HG03060 (cell line): Measurements from ENCODE around the gene TUFT1.
A peak's percentile ranks its signal among the peaks of the same experiment; 100 is the strongest.

Experiments
- ATAC-seq: cut with Tn5 transposase; IDR thresholded peaks from one replicate; pipeline ENCODE4 v1.9.1; 2021; ENCODE audit warnings: low read depth, moderate number of reproducible peaks; ENCODE audit not compliant: unreplicated experiment

Gene TUFT1

GRCh38 chr1:151536499-151536898 is 3.6 kb upstream of the TUFT1 start:
- ATAC-seq = no peak

- ATAC-seq = no peak
Measured at GRCh38 chr1:151537112-151537511, 3.0 kb upstream of the TUFT1 start.

GRCh38 chr1:151539321-151540020 is 638 bp upstream of the TUFT1 start:
- ATAC-seq = peak; percentile 33

GRCh38 chr1:151540982-151541377 is 871 bp downstream of the TUFT1 start:
- ATAC-seq = no peak

DNA sequence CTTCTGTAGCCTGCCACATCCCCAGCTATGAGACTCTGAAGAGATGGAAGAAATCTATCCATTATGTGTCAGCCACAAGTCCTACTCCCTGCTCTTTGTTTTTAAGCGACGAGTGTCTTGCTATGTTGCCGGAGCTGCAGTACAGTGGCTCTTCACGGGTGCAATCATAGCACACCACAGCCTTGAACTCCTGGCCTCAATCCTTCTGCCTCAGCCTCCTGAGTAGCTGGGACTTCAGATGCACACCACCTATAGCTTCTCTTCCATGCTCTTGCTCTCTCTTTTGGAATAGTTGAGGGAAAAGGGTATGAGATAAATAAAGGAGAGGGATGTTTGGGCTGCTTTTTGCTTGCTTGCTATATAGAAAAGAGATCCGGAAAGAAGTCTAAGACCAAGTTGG is 1.6 kb downstream of the TUFT1 start:
- ATAC-seq = no peak

DNA sequence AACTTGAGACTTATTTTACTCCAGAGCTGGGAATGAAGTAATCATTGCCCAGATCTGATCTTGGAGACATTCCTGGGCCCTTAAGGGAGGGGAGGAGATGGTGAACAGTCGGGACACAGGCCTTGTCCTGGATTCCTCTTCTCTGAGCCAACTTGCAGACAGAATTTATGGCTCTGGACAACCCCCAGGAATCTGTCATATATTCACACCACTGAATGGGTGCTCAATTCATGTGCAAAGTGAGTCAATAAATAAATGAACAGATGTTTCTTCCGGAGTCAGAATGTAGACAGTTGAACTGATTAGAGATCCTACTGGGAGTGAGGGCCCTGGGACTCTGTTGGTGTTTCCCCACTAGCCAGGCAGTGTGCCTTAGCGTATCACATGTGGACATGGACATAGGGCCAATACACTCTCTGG is 2.6 kb downstream of the TUFT1 start:
- ATAC-seq = no peak

DNA sequence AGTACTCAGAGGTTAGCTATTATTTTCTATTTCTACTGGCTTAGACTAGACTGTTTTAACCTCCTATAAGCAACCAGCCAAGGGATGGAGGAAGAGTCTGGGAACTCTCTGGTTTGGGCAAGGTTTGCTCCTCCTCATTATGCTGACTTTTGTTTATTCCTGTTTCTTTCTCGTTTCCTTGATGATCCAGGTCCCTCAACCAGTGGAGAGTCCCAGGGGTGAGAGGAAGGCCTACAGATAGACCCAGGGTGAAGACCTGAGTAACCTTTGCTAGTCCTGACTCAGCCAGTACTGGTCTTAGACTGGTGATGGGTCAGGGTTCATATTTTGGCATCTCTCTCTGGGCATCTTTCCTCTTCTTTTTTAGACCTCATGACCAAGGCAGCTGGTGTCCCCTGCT is 5.4 kb downstream of the TUFT1 start:
- no peak for ATAC-seq

DNA sequence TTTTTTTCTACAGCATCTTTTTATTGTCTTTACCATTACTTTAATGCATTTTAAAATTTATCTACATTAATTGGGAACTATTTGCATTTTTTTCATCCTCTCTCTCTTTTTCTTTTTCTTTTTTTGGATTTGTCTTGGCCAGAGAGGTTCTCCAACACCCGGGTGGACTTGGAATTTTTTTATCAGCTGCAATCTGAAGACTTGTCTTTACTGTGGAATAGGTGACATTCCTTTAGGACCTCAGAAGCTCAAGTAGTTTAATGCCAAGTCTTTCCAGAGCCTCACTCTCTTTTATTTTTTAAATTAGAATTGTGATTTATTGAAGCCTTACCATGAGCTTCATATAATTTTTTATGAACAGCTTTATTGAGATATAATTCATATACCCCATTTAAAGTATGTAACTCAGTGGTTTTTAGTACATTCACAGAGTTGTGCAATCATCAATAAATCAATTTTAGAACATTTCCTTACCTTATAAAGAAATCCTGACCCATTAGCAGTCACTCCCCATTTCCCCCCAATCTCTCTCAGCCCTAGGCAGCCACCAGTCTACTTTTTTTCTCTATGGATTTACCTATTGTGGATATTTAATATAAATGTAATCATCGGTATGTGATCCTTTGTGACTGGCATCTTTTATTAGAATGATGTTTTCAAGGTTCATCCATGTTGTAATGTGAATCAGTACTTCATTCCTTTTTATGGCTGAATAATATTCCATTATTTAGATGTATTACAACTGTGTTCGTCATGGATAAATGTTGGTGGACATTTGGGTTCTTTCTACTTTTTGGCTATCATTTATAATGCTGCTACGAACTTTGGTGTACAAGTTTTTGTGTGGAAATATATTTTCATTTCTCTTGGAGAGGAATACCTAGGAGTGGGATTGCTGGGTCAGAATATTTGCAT is 6.2 kb downstream of the TUFT1 start:
- ATAC-seq = no peak

- ATAC-seq = no peak
Measured at GRCh38 chr1:151547119-151547899, 7.2 kb downstream of the TUFT1 start.

GRCh38 chr1:151547900-151548230 is 7.8 kb downstream of the TUFT1 start:
- ATAC-seq = no peak

DNA sequence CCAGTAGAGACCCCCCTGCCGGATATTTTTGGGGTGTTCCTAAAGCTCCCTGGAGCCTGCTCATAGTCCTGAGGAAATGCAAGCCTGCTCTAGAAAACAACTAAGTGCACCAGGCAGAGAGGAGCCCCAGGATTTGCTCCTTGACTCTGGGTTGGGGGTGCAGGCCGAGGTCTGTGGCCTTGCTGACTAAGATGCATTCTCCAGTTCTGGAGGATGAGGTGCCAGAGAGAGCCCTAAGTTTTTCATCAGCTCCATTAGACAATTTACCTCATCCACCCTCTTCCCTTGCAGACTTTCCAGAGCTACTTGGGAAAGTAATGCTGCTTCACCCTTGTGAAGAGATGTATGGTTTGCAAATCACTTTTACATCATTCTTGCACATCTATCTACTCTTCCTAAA is 9.1 kb downstream of the TUFT1 start:
- no peak for ATAC-seq

GRCh38 chr1:151553659-151554058 is 13.6 kb downstream of the TUFT1 start:
- ATAC-seq = no peak

DNA sequence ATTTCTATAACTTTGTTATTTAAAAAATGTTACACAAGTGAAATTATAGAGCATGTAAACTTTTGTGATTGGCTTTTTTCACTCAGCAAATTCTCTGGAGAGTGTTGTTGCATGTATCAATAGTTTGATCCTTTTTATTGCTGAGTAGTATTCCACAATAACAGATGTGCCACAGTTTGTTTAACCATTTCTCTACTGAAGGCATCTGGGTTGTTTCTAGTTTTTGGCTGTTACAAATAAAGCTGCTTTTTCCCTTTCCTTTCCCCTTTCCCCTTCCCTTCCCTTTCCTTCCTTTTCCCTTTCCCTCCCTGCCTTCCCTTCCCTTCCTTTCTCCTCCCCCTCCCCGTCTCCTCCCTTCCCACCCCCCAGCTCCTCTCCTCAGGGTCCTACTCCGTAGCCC is 15.9 kb downstream of the TUFT1 start:
- ATAC-seq = no peak

DNA sequence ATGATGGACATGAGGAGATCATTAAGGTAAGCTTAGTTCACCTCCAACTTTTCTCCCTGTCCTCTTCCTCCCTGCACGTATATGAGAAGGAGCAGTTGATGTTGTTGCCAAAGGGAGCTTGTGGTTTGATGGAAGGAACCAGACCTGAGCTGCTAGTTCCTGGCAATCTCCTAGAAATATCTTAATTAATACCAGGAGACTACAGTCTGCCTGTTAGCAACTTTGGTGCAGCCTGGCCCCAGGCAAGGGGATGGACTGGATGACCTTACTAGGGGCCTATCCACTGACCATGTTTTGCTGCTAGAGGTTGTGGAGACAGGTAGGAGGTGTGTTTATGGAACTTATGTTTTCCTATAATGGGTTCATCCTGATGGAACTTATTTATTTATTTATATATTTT is 22.6 kb downstream of the TUFT1 start:
- ATAC-seq = no peak

- ATAC-seq = no peak
Measured at GRCh38 chr1:151563376-151563775, 23.3 kb downstream of the TUFT1 start.

DNA sequence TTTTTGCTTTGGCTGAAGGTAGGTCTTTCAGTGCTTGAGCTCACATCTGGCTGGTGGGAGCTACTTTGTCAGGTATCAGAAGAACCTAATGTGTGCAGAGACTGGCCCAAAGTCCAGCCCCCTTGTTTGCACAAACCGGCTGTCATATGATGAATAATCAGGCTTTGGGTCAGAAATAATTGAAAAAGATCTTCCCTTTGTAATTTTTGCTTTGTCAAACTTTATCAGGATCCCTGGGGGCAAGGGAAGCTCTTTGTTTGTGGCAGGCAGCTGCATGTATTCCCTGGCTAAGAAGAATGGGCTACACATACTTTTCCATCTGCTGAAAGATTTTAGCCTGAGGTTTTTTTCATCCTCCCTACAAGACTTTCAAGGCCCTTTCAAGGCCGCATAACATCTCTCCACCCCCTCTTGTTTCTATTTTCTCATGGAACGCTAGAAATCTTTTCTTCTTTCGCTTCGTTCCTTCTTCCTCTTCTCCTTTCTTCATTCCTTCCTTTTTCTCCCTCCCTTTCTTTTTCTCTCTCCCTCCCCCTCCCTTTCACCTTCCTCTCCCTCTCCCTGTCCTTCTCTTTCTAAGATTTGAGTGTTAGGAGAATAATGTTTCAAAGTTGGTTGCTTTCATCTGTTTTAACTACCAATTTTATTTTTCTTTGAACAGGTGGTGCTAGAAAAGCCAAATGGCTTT is 25.5 kb downstream of the TUFT1 start:
- no peak for ATAC-seq

DNA sequence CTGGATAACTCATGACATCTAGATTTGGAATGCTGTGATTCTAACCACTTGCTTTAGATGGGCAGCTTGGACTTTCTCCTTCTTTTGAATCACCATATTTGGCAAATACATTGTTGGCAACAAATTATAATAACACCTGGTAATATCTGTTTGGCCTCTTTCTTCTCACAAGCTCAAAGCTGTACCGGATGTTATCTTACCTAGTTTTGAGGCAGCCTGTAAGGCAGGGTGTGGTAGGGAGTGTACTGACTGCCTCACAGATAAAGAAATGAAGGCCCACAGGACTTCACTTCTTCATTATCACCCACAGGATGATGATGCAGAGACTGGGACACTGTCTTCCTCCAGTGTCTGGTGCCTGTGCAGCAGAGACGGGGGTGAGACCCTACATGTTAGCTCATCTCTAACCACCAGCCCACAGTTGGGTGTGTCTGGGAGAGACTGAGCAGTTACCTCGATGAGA is 28.5 kb downstream of the TUFT1 start:
- no peak for ATAC-seq

DNA sequence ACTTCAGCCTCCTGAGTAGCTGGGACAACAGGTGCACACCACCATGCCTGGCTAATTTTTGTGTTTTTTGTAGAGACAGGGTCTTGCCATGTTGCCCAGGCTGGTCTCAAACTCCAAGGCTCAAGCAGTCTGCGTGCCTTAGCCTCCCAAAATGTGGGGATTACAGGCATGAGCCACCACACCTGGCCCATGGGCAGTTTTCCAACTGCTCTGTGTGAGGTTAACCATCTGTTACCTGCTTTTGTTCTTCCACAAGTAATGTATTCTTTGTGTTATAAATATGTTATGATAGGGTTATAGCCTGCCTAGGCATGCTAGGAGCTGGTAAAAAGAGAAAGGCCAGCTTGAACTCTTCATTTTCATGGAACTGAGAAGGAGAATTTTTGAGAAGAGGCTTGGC is 30.7 kb downstream of the TUFT1 start:
- ATAC-seq = no peak

DNA sequence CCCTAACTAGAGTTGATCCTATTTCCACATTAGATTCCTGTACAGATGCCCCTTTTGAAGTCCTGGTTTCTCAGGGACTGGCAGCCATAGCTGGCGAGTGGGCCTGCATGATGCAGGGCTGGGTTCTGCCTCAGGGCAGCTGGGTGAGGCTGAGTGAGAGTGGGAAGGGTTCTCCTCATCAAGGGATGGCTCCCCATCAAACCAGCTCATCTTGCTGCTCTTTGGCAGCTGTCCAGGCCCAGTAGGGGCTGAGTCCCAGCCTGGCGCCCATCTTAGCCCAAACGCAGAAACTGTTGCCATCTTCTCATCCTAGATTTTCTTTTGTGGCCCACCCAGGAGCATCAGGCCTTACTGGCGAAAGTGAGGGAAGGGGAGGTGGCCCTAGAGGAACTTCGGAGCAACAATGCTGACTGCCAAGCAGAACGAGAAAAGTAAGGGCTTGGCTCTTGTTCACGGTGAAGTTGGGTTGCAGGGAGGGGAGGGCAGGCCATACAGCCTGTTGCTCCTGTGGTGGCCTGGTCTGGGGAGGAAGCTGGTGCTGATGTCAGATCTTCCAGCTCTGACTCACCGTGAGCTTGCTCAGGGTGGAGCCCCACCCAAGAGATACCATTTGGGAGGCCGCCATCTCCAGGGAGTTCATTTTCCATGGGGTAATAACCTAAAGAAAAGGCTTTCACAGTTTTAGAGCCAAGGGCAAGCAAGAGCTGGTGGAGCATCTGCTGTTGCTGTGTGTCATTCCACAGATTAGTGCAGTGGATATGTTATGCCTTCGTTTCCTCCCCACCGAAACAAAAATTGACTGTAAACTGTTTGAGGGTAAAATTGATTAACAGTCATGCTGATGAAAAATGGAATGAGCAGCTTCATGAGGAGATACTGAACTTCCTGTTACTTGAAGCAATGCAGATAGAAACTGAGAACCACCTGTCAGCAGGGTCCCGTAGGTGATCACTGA is 34.7 kb downstream of the TUFT1 start:
- no peak for ATAC-seq
